BJ (cell line): Measurements from ENCODE around the gene DNAJC22. TPM values are rescaled to one million over a fixed set of nuclear protein-coding genes. Genes with fewer than 3 reads are reported as not detected.

Experiments used
- CTCF ChIA-PET: fragments of 350-600 bp; formaldehyde crosslinking; extraction: SDS; loops from one replicate; lab custom pipeline; 2021; ENCODE audit warnings: antibody characterized with exemption, inconsistent platforms; lab: Yijun Ruan, JAX
- POLR2A ChIA-PET: fragments of 300-600 bp; sonication (Branson Sonifier 250); formaldehyde crosslinking; extraction: SDS; loops from one replicate; lab custom pipeline; 2021; ENCODE audit warnings: antibody characterized with exemption; lab: Charles Lee
- DNase-seq: peaks from one replicate; pipeline ENCODE4 v3.0.0-alpha.2; 2011; ENCODE audit warnings: low read depth
- H3K27me3 ChIP-seq: 2 replicates; pipeline ENCODE4 v1.6.0; 2011; ENCODE audit warnings: low read length; ENCODE audit not compliant: control insufficient read depth, insufficient read depth
- H3K36me3 ChIP-seq: 2 replicates; pipeline ENCODE4 v1.5.1; 2011; ENCODE audit warnings: low read length; ENCODE audit not compliant: control insufficient read depth, insufficient read depth
- H3K4me3 ChIP-seq: 2 replicates; pipeline ENCODE4 v1.5.1; 2011; ENCODE audit warnings: low read depth, mild to moderate bottlenecking, control low read depth, low read length
- CTCF ChIP-seq: IDR thresholded peaks from 2 replicates; pipeline ENCODE4 v1.5.1; 2011; ENCODE audit warnings: low read depth, mild to moderate bottlenecking, control low read depth, inconsistent platforms, low read length, moderate library complexity; ENCODE audit not compliant: insufficient read depth
- polyA plus RNA-seq: library from polyadenylated mRNA; depleted of rRNA; stranded (reverse); fragments of >200 nt; gene quantifications from 2 replicates; pipeline ENCODE4 v1.2.3, GENCODE V29; 2011

The DNAJC22 gene
- polyA plus RNA-seq, 1 experiment = 4.3 TPM

- Histone ChIP-seq H3K4me3 (no peak overlapping the region), H3K27me3 (peaks cover 22% of the 10 kb centered on the region), H3K36me3 (no peaks in the 10 kb centered on the region)
- no peak for TF ChIP-seq CTCF
- ChIA-PET CTCF (interaction anchor here (1.2 to 4.7 kb wide), 7 partner anchors 8 to 165 kb away, joined by 4 to 78 read pairs (median 32); no protein-coding TSS in a partner anchor), POLR2A (no interaction called here)
- no peak for DNase-seq
Measured at GRCh38 chr12:49349266-49349665, 2.6 kb downstream of the DNAJC22 start.

- TF ChIP-seq CTCF = no peak
Measured at GRCh38 chr12:49352351-49352750, 5.7 kb downstream of the DNAJC22 start.

GRCh38 chr12:49355913-49356312 is 9.2 kb downstream of the DNAJC22 start:
- TF ChIP-seq CTCF = no peak
- CTCF ChIA-PET = interaction anchor here (0.7 to 5.1 kb wide), 5 partner anchors 8 to 157 kb away, joined by 3 to 315 read pairs (median 40); partner anchors contain the start of gene DNAJC22
- POLR2A ChIA-PET = no interaction called here
- no peak overlapping the region for H3K4me3 ChIP-seq
- no peaks in the 10 kb centered on the region for H3K36me3 ChIP-seq
- DNase-seq = no peak
- no peaks in the 10 kb centered on the region for H3K27me3 ChIP-seq

More at GRCh38 chr12:49352351-49352750, 5.7 kb downstream of the DNAJC22 start:
- H3K4me3 ChIP-seq = no peak overlapping the region
- ChIA-PET CTCF (interaction anchor here (0.6 to 2.3 kb wide), 8 partner anchors 9 to 162 kb away, joined by 3 to 16 read pairs (median 4); partner anchors contain the start of gene C1QL4), POLR2A (no interaction called here)
- DNase-seq = no peak
- peaks cover 2% of the 10 kb centered on the region for H3K27me3 ChIP-seq
- no peaks in the 10 kb centered on the region for H3K36me3 ChIP-seq

- CTCF ChIA-PET = interaction anchor here (0.7 to 5.1 kb wide), 24 partner anchors 10 to 290 kb away, joined by 3 to 315 read pairs (median 7); partner anchors contain the start of genes DNAJC22, MCRS1, PRPF40B and SPATS2
Measured at GRCh38 chr12:49357103-49357678, 10.5 kb downstream of the DNAJC22 start.

More at GRCh38 chr12:49357103-49357678, 10.5 kb downstream of the DNAJC22 start:
- DNase-seq = no peak
- POLR2A ChIA-PET = no interaction called here
- TF ChIP-seq CTCF = peak; percentile 54
- H3K27me3 ChIP-seq = no peaks in the 10 kb centered on the region
- no peaks in the 10 kb centered on the region for H3K36me3 ChIP-seq
- H3K4me3 ChIP-seq = no peak overlapping the region
